NK-92 (cell line): ENCODE data around the gene ALOX5.

Source experiments
- DNase-seq: peaks from one replicate; lab custom pipeline; 2025; ENCODE audit not compliant: unreplicated experiment; lab: John Stamatoyannopoulos, UW

The ALOX5 gene

GRCh38 chr10:45422866-45423659 lies 49.0 kb downstream of the ALOX5 start:
- DNase-seq: no peak

GRCh38 chr10:45423976-45424499 lies 50.0 kb downstream of the ALOX5 start:
- DNase-seq: no peak

- DNase-seq: no peak
These were observed 50.8 kb downstream of the ALOX5 start for GRCh38 chr10:45424668-45425404.

GRCh38 chr10:45425621-45426563 lies 51.9 kb downstream of the ALOX5 start:
- no peak for DNase-seq

GRCh38 chr10:45427262-45427969 lies 53.4 kb downstream of the ALOX5 start:
- DNase-seq: no peak

GRCh38 chr10:45427970-45428366 lies 54.0 kb downstream of the ALOX5 start:
- no peak for DNase-seq

GRCh38 chr10:45428611-45429510 lies 54.8 kb downstream of the ALOX5 start:
- DNase-seq: no peak

GRCh38 chr10:45429790-45430189 lies 55.8 kb downstream of the ALOX5 start:
- no peak for DNase-seq

GRCh38 chr10:45432113-45432512 lies 58.1 kb downstream of the ALOX5 start:
- DNase-seq: no peak

- no peak for DNase-seq
These were observed 58.9 kb downstream of the ALOX5 start for GRCh38 chr10:45432700-45433472.

- no peak for DNase-seq
These were observed 59.9 kb downstream of the ALOX5 start for GRCh38 chr10:45433716-45434469.

GRCh38 chr10:45437587-45438465 lies 63.8 kb downstream of the ALOX5 start:
- DNase-seq: no peak

GRCh38 chr10:45438466-45439090 lies 64.6 kb downstream of the ALOX5 start:
- DNase-seq: no peak

- no peak for DNase-seq
These were observed 65.3 kb downstream of the ALOX5 start for GRCh38 chr10:45439365-45439764.

GRCh38 chr10:45439873-45440272 lies 65.9 kb downstream of the ALOX5 start:
- DNase-seq: no peak

- no peak for DNase-seq
These were observed 66.6 kb downstream of the ALOX5 start for GRCh38 chr10:45440511-45441062.
